Measurements from ENCODE around the gene SHTN1. TPM values are rescaled to one million over a fixed set of nuclear protein-coding genes. Genes with fewer than 3 reads are reported as not detected.
A peak's percentile ranks its signal among the peaks of the same experiment; 100 is the strongest.

SHTN1 gene
- total RNA-seq, 1 experiment from 2014 or later = 39.9 TPM

DNA sequence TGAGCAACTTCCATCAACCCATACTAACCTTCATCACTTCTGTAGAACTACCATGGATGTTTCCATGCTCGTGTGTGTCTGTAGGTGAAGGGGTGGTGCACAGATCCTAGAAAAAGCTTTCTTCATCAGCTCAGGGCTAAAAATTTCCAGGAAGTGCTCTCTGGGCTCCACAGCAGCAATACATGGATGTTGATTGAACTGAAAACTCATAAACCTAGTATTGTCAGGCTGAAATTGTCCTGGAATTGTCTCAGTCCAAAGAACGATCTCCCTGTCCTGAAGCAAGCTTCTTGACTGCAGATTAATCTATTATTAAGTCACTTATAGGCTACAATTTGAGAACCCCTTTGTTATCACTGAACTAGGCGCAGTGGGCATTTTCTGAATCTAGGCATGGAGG lies 115.9 kb downstream of the SHTN1 start:
- Histone ChIP-seq H3K4me3 (ENCODE audit: low read depth, low read length, poor library complexity, severe bottlenecking) (no peak overlapping the region), H3K27me3 (replicated peaks; ENCODE audit: insufficient read depth, low read depth, low read length, poor library complexity) (no peaks in the 10 kb centered on the region), H3K9me3 (ENCODE audit: low read depth, low read length, poor library complexity, severe bottlenecking) (no peaks in the 10 kb centered on the region), H3K27ac (ENCODE audit: low read depth, low read length, poor library complexity, severe bottlenecking) (no peak overlapping the region), H3K36me3 (ENCODE audit: insufficient read depth, low read length, poor library complexity, severe bottlenecking) (no peaks in the 10 kb centered on the region), H3K4me1 (ENCODE audit: insufficient read depth, low read length, poor library complexity, severe bottlenecking) (peaks cover 56% of the 10 kb centered on the region)
- no peak for DNase-seq (ENCODE audit: low spot score)
- ChIA-PET CTCF (no interaction called here), POLR2A (ENCODE audit: low non-redundant PET) (no interaction called here)
- BruUV-seq (replicated peaks) = no TSS peak
- intact Hi-C loops (cut with micrococcal nuclease; ENCODE audit: unreplicated experiment) = no loop called here
- TF ChIP-seq EZH2 (IDR thresholded peaks at IDR 0.05; ENCODE audit: borderline replicate concordance, low read depth, low read length, poor library complexity, severe bottlenecking) = no peak
- TF ChIP-seq, protein P1, sequence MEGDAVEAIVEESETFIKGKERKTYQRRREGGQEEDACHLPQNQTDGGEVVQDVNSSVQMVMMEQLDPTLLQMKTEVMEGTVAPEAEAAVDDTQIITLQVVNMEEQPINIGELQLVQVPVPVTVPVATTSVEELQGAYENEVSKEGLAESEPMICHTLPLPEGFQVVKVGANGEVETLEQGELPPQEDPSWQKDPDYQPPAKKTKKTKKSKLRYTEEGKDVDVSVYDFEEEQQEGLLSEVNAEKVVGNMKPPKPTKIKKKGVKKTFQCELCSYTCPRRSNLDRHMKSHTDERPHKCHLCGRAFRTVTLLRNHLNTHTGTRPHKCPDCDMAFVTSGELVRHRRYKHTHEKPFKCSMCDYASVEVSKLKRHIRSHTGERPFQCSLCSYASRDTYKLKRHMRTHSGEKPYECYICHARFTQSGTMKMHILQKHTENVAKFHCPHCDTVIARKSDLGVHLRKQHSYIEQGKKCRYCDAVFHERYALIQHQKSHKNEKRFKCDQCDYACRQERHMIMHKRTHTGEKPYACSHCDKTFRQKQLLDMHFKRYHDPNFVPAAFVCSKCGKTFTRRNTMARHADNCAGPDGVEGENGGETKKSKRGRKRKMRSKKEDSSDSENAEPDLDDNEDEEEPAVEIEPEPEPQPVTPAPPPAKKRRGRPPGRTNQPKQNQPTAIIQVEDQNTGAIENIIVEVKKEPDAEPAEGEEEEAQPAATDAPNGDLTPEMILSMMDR (conservative IDR thresholded peaks at IDR 0.05; ENCODE audit: low read depth, low read length) = no peak

DNA sequence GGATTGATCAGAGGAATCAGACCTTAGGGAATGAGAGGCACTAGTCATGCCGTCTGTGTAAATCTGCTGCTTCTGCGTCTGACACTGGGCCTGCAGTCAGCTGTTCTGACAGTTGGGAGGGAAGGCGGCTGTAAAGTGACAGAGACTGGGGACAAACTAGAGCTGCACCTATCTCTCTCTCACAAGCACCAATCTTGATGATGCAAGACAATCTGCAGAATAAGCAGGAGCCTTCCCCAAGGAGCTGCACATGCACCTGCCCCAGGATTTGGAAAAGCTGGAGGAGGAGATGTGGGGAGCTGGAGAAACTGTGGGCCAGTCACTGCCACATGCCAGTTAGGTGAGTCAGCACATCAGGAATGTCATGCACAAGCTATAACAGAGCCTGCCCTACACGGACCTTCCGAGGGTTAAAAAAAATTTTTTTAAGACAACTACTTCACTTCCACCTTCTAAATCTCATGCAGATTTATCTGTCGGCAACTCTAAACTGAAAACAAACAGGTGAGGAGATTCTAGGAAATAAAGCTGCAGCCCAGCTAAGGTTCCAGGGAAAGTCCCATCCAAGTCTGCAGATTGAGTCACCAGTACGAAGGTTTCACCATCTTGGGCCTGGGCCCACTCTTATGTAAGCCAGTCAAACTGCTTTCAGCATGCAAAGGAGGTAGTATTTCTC lies 116.5 kb downstream of the SHTN1 start:
- DNase-seq (ENCODE audit: low spot score) = peak; percentile 48
- CTCF ChIA-PET = no interaction called here
- POLR2A ChIA-PET (ENCODE audit: low non-redundant PET) = no interaction called here
- TF ChIP-seq, protein P1 (conservative IDR thresholded peaks at IDR 0.05; ENCODE audit: low read depth, low read length) = no peak
- no peak for TF ChIP-seq EZH2 (IDR thresholded peaks at IDR 0.05; ENCODE audit: borderline replicate concordance, low read depth, low read length, poor library complexity, severe bottlenecking)
- no peaks in the 10 kb centered on the region for H3K36me3 ChIP-seq (ENCODE audit: insufficient read depth, low read length, poor library complexity, severe bottlenecking)
- no peaks in the 10 kb centered on the region for H3K27me3 ChIP-seq (replicated peaks; ENCODE audit: insufficient read depth, low read depth, low read length, poor library complexity)
- peaks cover 50% of the 10 kb centered on the region for H3K4me1 ChIP-seq (ENCODE audit: insufficient read depth, low read length, poor library complexity, severe bottlenecking)
- no peak overlapping the region for H3K4me3 ChIP-seq (ENCODE audit: low read depth, low read length, poor library complexity, severe bottlenecking)
- H3K9me3 ChIP-seq (ENCODE audit: low read depth, low read length, poor library complexity, severe bottlenecking) = no peaks in the 10 kb centered on the region
- intact Hi-C loops (cut with micrococcal nuclease; ENCODE audit: unreplicated experiment) = no loop called here
- H3K27ac ChIP-seq (ENCODE audit: low read depth, low read length, poor library complexity, severe bottlenecking) = no peak overlapping the region
- no TSS peak for BruUV-seq (replicated peaks)

DNA sequence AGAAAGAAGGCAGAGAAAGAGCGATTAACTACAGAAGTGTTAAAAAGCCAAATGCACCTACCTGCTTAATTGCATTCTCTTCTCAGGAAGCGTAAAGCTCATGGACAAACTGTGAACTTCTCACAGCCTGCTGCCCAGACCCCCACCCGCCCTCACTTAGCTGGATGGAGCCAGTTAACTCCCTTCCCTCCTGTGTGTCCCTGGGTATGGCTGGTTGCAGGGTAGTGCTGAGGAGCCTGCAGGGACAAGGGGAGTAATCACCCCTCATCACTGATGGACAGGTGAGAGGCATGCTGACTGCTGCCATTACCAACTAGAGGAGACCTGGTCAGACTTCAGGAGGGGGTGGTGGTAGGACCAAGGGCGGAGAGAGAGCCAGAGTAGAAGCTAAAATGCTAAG lies 118.2 kb downstream of the SHTN1 start:
- ChIA-PET POLR2A (ENCODE audit: low non-redundant PET) (no interaction called here), CTCF (no interaction called here)
- H3K4me3 ChIP-seq (ENCODE audit: low read depth, low read length, poor library complexity, severe bottlenecking) = no peak overlapping the region
- TF ChIP-seq, protein P1 (conservative IDR thresholded peaks at IDR 0.05; ENCODE audit: low read depth, low read length) = no peak
- DNase-seq (ENCODE audit: low spot score) = no peak
- H3K36me3 ChIP-seq (ENCODE audit: insufficient read depth, low read length, poor library complexity, severe bottlenecking) = no peaks in the 10 kb centered on the region
- BruUV-seq (replicated peaks) = no TSS peak
- no peaks in the 10 kb centered on the region for H3K27me3 ChIP-seq (replicated peaks; ENCODE audit: insufficient read depth, low read depth, low read length, poor library complexity)
- H3K27ac ChIP-seq (ENCODE audit: low read depth, low read length, poor library complexity, severe bottlenecking) = no peak overlapping the region
- intact Hi-C loops (cut with micrococcal nuclease; ENCODE audit: unreplicated experiment) = no loop called here
- H3K4me1 ChIP-seq (ENCODE audit: insufficient read depth, low read length, poor library complexity, severe bottlenecking) = peaks cover 35% of the 10 kb centered on the region
- H3K9me3 ChIP-seq (ENCODE audit: low read depth, low read length, poor library complexity, severe bottlenecking) = no peaks in the 10 kb centered on the region
